Activated gamma-delta T cell treated with anti-CD3 and anti-CD28 coated beads, Interleukin-2, amount 50 U/mL, for 16 hours (primary cell): ENCODE results near the gene ACAD9.
"Not testable (repeated sequence)": the region's sequence is repeated elsewhere in the genome, so short reads cannot be mapped to it uniquely, and the experiment has no call there.

ENCODE experiments used
- DNase-seq: peaks from one replicate; pipeline ENCODE4 v3.0.0-alpha.2; 2020; ENCODE audit warnings: low read depth

Gene ACAD9

DNA sequence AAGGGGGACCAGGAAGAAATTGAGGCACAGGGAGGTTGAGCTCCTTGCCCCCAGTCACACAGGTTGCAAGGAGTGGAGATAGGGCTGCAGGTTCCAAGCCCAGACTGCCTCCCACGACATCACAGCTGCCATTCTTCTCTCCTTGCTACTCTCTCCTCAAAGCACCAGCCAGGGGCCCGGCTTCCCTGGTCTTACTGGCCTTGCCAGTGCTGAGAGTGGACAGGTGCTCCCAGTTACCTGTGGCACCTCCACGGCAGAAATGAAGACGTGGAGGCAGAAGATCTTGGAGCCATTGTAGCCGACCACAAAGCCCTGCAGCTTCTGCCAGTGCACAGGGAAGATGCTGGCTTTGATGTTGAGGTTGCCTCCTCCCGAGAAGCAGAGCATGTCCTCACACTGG is 17.9 kb upstream of the ACAD9 start:
- no peak for DNase-seq

DNA sequence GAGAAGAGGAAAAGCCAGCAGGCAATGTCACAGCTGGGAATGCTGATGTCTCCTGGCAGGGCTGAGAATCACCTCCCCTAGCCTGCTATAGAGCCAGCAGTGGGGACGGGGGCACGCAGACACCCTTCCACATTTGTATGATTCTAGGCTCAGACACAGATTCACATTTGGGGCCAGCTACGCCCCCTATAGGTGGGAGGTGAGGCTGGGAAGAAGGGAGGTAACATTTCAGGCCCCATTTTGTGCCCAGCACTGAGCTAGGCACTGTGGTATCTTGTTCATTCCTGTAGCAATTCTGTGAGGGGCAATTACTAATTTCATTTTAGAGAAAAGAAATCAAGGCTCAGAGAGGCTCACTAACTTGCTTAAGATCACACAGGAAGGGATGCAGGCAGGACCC is 15.9 kb upstream of the ACAD9 start:
- no peak for DNase-seq

DNA sequence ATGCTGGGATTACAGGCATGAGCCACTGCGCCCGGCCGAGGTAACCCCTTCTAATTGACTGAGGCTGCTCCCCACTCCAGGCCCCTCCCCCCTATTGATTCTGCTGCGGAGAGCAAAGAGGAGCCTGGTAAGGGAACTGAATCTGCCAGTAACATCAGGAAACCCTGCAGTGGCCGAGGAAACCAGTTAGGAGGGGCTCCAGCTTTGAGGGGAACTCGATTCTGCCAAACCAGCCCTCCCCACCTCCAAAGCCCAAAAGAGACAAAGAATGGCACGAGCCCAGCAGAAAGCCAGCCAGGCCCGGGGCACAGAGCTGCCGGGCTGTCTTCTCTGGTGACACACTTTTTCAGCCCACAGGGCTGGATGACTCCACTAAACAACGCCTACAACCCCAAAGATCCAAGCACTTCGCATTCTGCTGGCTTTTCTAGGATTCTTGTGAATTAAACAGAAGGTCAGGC is 15.0 kb upstream of the ACAD9 start:
- DNase-seq = no peak

DNA sequence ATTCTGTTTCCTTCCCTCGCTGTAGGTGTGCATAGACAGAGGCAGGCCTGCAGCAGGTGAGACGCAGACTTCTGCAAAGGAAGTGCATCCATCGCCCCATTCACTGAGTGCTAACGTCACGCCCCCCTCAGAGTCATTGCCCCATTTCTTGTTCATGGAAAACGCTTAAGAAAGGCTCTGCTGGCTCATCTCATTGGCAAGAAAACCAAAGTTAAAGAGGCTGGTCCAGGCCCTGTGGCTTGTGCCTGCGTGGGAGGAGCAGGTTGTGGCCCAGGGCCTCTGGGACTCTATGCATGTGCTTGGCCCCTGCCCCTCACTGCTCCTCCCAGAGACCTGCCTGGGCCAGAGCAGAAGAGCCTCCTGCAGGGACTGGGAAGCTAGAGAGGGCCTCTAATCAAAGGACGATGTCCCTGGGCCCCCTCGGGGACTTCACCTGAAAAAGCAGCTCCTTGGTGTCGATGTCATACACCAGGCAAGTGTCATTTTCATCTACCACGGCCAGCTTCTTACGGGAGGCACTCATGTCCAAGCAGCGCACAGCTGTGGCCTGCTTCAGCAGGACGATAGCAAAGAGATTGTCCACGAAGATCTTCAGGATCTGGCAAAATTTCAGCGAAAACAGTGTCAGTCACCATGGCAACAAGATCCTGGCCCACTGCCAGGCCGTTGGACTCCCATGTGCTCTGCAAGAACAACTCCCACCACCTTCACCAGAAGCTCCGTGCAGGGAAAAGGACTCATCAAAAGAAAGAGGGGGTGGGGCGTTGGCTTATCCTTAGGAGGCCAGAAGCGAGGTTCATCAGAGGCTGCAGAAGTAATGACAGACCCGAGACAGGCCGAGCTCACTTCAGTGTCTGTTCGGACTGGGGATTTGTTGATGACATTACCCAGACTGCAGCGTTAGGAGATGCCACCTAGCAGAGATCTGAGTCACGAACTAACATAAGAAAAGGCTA is 14.3 kb upstream of the ACAD9 start:
- DNase-seq = not testable (repeated sequence)

DNA sequence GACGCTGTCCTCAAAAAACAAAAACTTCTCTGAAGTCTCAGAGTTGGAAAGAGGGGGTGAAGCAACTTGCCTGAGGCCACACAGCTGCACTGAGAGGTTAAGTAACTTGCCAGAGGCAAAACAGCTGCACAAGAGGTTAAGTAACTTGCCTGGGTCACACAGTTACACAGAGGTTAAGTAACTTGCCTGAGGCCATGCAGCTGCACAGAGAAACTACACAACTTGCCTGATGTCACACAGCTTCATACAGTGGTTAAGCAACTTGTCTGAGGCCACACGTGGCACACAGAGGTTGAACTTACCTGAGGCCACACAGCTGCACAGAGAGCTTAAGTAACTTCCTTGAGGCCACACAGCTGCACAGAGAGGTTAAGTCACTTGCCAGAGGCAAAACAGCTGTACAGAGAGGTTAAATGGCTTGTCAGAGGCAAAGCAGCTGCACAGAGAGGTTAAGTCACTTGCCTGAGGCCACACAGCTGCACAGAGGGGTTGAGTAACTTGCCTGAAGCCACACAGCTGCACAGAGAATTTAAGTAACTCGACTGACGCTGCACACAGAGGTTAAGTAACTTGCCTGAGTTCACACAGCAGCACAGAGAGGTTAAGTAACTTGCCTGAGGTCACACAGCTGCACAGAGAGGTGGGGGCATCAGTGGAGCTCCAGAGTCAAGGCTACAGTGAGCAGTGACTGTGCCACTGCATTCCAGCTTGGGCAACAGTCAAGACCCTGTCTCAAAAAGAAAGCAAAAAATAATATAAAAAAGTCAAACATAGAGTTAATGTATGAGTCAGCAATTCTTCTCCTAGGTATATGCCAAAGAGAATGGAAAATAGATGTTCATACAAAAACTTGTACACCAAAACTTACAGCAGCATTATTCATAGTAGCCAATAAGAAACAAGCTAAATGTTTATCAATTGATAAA is 12.0 kb upstream of the ACAD9 start:
- DNase-seq = no peak

DNA sequence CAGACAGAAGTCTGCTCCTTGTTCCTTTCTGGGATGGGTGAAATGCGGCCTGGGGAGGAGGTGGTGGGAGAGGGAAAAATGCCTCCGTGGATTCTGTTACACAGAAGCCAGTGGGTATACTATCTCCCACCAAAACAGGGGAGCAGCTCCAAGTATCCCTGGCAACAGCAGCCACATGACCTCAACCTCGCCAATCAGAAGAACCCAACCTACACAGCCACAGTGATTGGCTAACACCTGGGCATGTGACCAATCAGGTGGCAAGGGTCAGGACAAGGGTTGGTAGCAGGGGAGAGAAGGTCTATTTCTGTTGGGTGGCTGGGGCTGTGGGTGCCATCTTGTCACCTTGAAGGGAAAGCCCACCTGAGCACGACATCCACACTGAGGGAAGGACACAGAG is 9.1 kb upstream of the ACAD9 start:
- DNase-seq = no peak

DNA sequence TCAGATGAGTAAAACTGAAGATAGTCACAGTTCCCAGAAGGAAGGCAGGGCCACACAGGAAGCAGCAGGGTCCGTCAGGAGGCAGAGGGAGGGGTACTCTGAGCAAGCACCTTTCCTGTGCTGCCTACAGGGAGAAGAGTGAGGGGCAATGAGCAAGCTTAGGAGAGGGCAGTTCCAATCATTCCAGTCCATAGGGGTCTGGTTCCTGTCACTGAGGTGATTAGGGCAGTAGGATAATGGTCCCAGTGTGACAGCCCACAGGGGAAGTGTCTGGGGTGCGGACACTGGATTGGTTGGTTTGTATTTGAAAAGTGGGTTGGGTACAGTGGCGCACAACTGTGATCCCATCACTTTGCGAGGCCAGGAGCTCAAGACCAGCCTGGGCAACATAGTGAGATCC is 7.1 kb upstream of the ACAD9 start:
- DNase-seq = no peak

DNA sequence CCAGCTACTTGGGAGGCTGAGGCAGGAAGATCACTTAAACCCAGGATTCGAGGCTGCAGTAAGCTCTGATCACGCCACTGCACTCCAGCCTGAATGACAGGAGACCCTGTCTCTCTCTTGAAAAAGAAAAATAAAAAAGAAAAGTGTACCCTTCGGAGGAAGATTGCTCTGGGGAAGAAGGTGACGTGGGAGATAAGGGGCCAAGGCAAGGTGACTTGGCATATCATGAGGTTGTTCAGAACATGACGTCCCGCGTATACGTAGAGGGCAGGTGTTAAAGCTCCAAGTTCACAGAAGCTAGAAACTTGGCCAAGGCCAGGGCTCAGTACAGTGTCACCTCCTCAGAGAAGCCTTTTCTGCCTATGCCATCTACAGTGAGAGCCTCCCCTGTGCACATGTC is 6.7 kb upstream of the ACAD9 start:
- DNase-seq = no peak

DNA sequence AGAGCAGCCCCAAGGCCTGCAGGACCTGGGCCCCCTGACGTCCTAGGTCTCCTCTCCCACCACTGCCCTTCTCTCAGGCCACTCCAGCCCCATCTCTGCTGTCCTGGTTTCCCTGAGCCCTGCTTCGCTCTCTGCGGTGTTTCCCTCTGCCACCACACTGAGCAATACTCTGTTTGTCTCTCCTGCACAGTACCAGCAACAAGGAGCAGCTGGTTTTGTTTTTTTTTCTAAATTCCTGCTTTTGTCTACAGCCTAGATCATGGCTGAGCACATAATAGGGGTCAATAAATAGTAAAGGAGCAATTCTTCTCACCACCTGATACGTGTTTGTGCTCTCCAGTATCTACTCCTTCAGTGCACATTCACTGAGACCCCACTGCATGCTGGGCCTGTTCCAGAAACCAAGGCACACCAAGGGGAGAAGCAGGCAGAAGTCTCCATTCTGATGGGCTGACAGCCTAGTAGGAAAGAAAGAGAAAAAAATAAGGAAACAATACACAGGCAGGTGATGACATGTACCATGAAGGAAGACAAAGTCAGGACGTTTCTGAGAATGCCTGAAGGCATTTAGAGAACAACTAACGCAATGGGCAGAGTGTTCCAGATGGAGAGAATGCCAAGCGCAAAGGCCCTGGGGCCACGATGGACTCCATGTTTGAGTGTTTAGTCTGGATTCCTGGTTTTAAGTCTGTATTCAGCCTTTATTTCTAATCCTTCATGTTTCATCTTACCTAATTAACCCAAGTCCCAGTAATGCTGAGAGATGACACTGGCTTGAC is 6.0 kb upstream of the ACAD9 start:
- no peak for DNase-seq

DNA sequence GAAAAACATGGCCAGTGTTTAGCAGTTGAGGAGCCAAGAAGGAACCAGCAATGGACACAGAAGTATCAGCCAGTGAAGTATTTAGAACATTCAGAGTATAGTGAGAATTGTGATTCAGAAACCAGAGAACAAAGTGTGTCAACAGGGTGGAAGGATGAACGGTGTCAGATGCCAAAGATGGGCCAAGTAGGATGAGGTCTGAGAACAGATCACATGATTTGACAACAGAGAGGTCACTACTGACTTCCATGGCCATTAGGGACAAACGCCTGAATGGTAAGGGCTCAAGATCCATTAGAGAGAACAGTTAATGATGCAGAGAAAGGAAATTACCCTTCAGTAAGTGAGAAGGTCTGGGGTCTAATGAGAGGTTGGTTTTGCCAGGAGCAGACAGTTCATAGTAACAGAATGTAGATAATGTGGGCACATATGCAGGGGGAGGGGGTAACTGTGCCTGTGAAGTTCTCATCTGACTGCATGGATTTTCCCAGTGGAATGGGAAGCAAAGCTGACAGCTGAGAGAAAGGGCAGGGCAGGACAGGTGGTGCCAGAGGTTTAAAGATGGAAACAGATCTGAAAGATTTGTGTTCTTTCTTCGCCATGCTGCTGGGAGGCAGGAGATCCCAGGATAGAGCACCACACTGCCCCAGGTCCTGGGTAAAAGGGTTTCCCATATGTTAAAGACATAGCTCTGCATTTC is 4.8 kb upstream of the ACAD9 start:
- no peak for DNase-seq

DNA sequence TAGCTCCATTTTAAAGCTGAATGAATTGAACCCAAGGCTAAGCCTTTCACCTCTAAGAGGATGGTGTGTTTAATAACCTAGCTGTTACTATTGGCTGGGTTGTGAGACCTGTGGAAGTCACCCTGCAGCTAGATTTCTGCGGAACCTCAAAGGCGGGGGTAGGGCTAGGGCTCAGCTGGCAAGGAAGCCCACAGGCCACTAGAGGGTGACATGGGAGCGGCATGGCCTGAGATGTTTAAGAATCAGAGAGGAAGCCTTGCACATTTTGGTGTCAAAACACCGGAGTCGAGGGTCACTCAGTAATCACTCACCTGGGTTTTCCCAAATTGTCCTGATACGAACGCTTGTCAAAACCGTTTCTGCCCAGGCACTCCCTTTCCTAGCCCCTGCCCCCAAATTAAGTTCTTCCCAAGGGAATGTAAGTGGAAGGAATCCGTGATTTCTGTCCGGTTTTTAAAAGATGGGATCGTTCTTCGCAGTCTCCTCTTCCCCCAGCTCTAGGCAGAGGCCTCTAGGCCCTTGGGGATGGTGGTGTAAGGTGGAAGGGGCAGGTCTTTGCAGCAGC is 3.8 kb upstream of the ACAD9 start:
- peak; percentile 32 for DNase-seq

DNA sequence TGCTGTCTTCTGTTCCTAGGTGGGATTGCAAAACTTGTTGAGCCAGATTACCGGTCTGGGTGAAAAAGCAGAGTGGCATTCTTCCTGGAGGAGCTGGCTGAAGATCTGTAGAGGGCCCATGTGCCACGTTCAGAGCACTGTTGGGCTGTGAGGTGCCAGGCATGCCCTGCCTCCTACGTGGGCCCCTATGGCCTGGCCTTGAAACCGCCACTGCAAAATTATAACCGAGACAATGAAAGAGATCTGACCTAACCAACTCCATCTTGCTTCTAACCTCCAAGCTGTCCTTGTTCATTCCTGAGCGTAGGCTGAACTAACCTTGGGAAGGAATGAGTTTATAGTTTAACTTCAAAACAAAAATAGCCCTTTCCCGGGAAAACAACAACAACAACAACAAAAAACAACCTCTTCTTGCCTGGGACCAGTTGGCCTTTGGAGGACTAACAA is 1.4 kb upstream of the ACAD9 start:
- no peak for DNase-seq

DNA sequence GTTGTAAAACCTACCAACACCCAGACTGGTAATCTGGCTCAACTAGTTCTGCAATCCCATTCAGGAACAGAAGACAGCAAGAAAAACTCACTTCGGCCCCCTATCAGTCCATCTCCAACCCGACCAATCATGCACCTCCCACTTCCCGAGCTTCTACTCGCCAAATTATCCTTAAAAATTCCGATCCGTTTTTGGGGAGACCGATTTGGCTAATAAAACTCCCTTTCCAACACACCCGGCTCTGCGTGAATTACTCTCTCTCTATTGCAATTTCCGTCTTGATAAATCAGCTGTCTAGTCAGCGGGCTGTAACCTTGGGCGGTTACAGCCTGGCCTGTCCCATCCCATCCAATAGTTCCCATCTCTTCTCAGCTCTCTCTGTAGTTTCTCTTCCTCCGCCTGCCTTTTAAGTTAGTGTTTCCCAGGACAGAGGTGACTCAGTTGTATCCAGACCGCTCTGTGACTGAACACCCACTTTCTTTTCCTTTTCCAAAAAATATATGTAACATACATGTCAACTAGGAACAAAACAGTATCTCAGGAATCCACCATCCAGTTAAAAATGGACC is 780 bp upstream of the ACAD9 start:
- DNase-seq = no peak

DNA sequence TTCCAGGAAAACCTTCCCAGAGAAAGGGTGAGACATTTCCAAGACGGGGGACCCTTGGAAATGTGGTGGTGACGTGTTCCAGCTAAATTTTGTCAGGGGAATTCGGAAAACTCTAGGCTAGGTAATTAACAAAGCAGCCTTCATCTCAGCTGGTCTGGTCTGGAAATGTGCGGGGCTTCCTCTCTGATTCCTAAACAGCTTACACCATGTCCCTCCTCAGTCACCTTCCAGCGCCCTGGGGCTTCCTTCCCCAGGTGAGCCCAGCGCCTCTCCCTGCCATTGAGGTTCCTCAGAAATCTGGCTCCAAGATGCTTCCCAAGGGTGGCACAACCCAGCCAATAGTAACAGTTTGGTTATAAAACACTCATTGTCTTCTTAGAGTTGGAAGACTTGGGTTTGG is 571 bp downstream of the ACAD9 start:
- no peak for DNase-seq

DNA sequence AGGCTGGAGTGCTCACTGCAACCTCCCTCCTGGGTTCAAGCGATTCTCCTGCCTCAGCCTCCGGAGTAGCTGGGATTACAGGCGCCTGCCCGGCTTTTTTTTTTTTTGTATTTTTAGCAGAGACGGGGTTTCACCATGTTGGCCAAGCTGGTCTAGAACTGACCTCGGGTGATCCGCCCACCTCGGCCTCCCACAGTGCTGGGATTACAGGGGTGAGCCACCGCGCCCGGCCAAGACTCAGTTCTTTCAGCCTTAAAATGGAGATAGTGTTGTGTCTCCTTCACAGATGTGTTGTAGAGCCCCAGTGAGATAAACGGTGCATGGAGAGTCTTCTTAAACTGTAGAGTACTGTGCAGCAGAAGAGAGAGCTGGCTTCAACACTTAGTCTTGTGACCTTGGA is 1.0 kb downstream of the ACAD9 start:
- DNase-seq = not testable (repeated sequence)

DNA sequence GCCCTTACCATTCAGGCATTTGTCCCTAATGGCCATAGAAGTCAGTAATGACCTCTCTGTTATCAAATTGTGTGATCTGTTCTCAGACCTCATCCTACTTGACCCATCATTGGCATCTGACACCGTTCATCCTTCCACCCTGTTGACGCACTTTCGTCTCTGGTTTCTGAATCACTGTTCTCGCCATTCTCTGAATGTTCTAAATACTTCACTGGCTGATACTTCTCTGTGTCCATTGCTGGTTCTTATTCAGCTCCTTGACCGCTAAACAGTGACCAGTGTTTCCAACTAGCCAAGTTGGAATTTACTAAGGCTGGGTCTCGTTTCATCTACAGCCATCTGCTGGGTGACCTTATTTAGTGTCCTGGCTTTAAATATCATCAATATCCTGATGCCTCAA is 2.2 kb downstream of the ACAD9 start:
- no peak for DNase-seq

DNA sequence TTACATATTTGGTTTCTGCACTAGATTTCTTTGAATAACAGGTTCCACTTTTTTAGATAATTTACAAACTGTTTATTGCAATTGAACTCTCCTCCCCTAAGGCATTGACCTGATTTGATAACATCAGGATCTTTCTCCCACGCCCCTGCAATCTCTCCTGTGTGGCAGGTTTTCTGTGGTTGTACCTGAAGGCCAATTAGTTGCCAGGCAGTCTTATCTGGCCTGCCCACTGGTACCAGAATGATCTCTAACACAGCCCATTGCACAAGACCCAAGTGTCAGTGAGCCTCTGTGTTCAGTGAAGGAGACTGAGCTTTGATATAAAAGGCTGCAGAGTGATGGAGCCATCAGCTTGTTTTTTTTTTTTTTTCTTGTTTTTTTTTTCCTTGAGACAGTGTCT is 3.3 kb downstream of the ACAD9 start:
- no peak for DNase-seq

DNA sequence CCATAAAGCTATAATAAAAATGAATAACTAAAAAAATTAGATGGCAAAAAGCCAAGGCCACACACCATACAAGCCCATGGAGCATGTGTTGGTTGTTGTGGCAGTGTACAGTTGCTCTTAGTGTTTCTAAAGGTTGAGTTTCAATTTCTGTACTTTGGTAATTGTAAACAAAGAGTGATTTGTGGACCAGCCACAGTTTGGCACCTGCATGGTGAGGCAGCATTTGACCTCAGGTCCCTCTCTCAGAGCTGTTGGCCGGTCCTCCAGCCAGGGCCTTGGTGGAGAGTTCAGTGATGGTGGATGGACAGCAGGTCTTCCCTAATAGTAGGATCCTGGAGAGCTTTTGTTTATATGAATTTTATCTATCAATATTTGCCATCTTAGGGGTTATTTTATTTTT is 5.6 kb downstream of the ACAD9 start:
- no peak for DNase-seq

DNA sequence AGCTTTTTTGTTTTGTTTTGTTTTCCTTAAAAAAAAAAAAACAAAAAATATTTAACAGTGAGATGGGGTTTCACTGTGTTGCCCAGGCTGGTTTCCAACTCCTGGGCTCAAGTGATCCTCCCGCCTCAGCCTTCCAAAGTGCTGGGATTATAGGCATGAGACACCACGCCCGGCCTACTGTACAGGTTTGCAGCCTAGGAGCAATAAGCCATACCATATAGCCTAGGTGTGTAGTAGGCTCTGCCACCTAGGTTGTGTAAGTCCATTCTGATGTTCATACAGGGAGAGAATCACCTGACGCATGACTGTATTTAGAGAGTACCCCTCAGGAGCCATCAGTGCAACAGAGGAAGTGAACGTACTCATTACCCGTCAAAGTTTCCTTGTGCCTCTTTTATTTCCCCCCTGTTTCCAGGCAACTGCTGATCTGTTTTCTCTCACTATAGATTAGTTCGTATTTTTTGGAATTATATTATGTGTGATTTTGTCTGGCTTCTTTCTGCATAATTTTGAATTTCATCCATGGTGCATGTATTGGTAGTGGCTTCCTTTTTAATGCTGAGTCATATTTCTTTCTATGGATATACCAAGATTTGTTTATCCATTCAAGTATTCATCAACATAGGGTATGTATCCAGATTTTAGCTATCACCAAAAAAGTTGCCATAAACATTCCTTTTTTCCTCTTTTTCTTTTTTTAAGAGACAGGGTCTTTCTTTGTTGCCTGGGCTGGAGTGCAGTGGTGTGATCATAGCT is 9.9 kb downstream of the ACAD9 start:
- DNase-seq = no peak
